HG03175 (cell line): ENCODE results near the gene KCNC1.

Experiments used
- ATAC-seq: cut with Tn5 transposase; IDR thresholded peaks from one replicate; pipeline ENCODE4 v1.9.1; 2021; ENCODE audit warnings: mild to moderate bottlenecking, moderate library complexity; ENCODE audit not compliant: unreplicated experiment

Gene KCNC1

DNA sequence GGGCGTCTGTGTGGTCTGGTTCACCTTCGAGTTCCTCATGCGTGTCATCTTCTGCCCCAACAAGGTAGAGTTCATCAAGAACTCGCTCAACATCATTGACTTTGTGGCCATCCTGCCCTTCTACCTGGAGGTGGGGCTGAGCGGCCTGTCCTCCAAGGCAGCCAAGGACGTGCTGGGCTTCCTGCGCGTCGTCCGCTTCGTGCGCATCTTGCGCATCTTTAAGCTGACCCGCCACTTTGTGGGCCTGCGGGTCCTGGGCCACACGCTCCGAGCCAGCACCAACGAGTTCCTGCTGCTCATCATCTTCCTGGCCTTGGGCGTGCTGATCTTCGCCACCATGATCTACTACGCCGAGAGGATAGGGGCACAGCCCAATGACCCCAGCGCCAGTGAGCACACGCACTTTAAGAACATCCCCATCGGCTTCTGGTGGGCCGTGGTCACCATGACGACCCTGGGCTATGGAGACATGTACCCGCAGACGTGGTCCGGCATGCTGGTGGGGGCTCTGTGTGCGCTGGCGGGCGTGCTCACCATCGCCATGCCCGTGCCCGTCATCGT lies 37.3 kb downstream of the KCNC1 start:
- ATAC-seq, result no peak

DNA sequence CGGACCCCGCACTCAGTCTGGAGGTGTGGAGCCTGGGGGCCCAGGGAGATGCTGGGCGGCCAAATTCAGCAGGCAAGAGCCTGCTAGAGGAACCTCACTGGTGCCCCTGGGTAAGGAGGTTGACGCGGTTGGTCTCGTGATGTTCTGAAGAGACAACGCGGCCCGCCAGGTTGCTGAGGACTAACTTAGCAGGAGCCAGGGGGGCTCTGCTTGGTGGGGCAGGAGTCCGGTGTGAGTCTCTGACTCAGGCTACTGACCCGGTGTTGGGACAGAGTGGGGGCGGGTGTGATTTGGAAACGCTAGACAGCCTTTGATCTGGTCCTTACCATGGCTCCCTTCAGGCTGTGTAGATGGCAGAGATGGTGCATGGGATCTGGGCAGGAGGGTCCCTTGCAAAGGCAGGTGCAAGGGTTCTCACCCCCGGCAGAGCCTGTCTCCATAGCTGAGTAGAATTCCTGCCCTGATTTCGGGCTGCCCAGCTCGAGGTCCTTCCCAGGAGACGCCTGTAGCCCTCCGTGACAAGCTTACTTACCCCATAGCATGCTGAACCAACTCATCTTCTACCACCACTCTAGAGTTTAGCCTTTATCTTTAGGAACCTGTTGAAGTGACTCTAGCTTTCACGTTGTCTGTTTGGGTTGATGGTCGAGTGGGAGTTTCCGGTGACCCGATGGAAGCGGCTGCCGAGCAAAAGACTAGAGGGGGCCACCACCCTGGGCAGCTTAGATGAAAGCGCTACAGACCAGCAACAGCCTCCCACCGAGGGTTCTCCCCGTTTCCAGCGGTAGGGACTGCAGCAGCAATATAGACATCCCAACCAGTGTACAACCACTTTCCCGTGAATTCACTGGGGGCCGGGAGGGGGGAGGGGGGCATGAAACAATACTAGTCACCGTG lies 38.4 kb downstream of the KCNC1 start:
- no peak for ATAC-seq

DNA sequence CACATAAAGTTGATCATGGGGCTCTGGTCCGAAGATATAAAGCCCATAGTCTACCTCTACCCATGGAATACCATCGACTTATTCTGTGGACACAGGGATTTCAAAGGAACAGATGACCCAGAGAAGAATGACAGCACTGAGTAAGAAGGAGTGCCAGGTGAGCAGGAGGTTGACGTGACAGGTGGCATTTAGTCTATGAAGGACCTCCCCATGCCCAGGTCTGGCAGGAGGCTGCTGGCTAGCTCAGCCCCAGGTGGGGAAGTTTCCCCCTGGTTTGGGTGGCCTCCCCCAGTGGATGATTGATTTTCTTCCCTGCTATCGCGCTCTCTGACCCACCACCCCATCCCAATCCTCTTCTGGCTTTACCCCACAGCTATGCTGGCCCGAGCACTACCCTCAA lies 39.1 kb downstream of the KCNC1 start:
- no peak for ATAC-seq

GRCh38 chr11:17774232-17775034 lies 39.9 kb downstream of the KCNC1 start:
- ATAC-seq, result no peak

- ATAC-seq, result no peak
Measured at GRCh38 chr11:17775035-17775348, 40.4 kb downstream of the KCNC1 start.

DNA sequence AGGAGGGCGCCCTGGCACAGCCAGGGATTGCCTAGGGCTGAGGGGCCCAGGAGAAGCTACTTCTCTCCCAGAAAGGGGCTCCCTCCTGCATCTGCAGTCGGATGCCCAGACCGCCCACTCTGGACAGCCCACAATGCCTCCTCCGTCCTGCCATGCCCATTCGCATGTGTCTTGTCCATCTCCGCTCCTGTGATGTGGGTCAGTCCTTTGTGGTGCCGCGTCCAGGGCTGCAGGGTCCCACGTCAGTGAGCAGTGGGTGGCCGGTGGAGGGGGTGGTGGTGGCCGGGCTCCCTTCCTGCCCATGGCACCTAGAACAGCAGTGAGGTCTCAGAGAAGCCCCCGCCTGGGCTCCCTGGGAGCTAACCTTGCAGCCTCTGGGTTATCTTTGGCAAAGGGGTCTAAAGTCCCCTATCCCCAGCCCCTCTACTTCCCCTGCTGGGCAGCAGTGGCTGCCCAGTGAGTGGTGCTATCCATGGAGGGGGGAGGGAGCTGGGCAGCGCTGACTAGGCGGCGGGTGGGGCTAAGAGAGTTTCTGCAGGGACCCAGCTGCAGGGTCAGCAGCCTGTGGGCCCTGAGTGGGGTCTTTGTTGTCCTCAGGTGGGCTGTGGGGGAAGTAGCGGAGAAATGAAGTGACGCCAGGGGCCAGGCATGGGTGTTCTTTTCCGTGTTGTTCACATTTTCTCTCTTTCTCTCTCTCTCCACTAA lies 41.1 kb downstream of the KCNC1 start:
- no peak for ATAC-seq

DNA sequence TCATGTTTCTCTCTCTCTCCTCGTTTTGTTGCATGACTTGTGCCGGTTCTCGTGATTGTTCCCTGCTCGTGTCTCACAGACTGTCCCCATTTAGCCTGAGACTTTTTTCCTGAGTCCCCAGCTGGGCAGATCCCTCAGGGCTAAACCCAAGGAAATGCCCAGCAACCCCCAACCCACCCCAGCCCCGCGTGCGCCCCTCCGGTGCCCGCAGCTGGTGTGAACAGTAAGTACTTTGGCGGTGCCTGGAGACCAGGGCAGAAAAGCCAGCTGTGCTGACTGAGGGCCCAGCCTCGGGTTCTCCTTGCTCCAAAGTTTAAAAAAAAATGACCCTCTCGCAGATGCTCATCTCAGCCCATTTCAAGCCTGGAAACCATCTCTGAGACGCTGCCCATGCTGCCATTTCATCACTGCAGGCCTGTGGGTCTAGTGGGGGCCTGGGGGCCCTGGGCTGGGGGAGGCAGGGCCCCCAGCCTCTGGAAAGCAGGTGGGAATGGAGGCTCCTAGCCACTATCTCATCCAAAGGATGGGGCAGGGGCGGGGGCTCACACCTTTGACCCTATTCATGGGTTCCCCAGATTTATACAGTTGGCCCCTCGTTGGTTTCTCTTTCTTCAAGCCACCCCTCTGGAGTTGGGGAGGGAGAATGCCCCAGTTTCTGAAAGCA lies 41.8 kb downstream of the KCNC1 start:
- ATAC-seq, result no peak

GRCh38 chr11:17777086-17777737 lies 42.6 kb downstream of the KCNC1 start:
- ATAC-seq, result no peak

DNA sequence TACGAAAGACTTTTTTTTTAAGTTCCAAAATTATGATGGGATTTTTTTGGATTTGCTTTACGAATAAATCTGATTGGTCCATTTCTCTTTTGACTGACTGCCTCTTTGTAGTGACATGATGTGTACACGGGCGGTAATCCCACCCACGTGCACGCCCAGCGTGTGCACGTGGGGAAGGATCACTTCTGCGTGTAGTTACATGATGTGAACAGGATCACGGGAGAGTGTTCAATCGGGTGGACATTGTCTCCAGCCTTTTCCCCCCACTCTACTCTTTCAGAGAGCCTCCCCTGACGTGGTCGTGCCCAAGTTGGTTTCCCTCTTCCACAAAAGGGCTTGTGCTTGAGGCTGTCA lies 43.1 kb downstream of the KCNC1 start:
- no peak for ATAC-seq

DNA sequence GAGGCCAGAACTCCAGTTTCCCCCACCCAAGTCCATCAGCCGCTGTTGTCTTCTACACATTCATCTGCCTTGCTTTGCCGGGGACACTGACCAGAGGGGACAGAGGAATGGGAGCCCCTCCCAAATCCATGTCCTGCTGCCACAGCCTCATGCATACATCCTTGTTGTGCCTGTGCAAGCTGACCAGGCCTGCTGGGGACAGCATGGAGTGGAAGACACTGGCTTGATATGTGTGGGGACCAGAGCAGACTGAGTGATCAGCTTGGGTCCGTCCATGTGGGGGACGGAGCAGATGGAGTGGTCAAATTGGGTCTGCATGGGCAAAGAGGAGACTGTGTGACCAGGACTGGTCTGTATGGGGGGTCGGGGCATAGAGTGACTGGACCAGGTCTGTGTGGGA lies 43.8 kb downstream of the KCNC1 start:
- ATAC-seq, result no peak

GRCh38 chr11:17778956-17779860 lies 44.6 kb downstream of the KCNC1 start:
- no peak for ATAC-seq

DNA sequence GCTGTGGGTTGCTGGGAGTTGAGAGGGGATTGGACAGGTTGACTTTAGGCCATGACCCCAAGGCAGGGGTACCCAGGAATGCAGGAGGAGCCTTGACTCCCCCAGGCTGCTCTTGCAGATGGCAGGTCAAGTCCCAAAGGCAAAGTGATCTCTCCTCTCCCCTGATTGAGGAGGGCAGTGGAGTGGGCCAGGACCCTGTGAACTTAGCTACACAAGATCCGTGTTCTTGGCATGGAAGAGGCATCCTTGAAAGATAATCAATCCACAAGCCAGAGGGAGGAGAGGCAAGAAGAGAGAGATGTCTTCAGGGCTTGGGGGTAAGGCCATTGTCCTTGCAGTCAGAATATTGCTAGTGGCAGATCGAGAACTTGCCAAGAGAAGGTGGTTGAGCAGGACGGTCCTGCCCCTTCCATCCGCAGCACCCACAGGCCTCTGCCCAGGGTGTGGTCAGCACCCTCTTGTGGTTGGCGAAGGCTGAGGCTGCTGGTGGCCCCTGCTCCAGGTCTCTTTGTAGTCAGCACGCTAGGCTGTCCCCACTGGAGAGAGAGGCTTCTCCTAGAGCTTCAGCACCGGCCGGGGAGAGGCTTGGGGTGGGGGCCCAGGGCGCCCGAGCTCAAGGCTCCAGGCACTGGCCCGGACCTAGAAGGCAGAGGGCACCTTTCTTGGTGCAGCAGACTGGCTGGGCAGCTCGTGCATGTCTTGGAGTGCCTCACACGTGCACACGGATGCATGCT lies 45.4 kb downstream of the KCNC1 start:
- ATAC-seq, result no peak

DNA sequence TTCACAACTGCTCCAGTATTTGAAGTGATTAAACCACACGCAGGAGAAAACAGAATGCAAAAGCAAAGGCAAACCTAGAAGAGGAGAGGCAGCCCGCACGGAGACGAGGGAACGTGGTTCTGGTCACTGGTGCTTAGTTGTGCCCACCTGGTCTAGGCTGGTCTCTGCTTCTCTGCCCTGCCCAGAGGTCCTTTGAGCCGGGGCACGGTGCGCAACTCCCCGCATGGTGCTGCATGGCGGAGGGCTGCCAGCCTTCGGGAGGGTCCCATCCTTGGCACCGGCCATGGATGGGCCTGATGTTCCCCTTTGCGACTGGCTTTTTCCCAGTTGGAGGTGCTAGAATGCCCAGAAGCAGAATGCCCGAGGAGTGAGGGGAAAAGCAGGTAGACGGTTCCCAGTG lies 46.1 kb downstream of the KCNC1 start:
- no peak for ATAC-seq

DNA sequence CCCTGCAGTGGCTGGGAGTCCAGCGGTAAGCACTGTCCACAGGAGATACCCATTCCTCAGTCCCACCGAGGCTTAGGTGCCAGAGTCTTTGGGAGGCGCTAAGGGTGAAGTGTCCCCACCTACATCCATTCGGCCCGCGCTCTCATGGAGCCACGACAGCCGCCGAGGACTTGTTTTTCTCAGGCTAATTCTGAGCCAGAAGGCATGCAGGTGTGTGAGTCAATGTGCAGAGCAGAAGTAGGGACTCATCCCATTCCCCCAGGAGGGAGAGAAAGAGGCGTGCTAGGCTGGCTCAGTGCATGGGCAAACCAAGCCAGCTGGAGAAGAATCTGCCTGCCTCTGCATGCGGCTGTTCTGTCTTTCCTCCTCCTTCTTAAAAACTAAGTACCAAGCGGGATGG lies 46.6 kb downstream of the KCNC1 start:
- no peak for ATAC-seq

GRCh38 chr11:17781626-17782025 lies 47.0 kb downstream of the KCNC1 start:
- no peak for ATAC-seq

DNA sequence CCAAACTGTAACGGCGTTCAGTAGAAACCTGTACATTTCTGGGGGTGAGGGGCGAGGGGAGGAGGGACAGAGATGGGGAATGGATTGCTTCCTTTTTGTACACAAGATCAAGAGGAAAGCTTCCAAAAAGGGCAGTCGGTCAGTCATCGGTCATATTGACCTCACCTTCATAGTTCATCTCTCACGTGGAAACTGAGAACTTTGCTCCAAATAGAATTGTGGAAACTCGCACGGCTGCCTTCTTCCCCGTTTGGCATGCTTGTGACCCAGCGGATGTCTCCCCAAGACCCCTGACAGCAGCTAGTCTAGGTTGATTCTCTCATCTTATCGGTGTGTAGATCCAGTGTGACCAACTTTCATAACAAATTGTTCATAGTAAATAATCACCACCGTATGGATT lies 47.6 kb downstream of the KCNC1 start:
- ATAC-seq, result no peak

DNA sequence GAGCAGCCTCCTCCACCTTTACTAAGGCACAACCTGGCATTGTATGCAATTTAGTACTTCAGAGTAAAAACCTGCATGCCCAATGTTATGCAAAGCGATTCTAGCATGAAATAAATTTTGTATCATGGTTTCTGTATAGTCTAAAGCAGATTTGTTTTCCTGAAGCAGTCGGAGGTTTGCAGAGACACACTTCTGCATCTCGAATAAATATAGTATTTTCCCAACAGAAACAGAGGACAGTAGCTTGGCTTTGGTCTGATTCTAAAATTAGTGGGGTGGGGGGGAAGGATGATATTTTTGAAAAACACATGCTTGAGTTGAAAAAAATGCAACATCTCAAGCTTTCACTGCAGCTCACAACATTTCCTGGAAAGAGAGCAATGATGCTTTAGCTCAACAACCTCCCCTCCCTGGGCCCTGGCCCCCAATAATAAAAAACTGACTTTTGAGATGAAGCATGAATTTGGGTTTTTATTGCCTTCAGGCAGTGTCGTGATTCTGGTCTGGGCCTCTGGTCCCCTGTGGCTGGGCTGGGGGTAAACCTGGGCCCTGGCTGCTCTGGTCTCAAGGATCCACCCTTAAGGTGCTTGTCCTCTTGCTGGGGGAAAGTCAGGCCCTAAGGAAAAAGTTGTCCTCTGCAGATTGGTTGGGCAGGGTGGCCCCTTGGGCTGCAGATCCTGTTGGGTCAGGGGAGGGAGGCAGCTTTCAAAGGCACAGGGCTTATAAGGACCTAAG lies 48.2 kb downstream of the KCNC1 start:
- ATAC-seq, result no peak

- no peak for ATAC-seq
Measured at GRCh38 chr11:17783878-17784277, 49.3 kb downstream of the KCNC1 start.
